HG03442 (cell line): ENCODE measurements around the gene ABHD1.

ENCODE experiments used
- ATAC-seq: cut with Tn5 transposase; IDR thresholded peaks from one replicate; pipeline ENCODE4 v1.9.1; 2021; ENCODE audit warnings: mild to moderate bottlenecking, moderate library complexity; ENCODE audit not compliant: unreplicated experiment

Gene ABHD1

DNA sequence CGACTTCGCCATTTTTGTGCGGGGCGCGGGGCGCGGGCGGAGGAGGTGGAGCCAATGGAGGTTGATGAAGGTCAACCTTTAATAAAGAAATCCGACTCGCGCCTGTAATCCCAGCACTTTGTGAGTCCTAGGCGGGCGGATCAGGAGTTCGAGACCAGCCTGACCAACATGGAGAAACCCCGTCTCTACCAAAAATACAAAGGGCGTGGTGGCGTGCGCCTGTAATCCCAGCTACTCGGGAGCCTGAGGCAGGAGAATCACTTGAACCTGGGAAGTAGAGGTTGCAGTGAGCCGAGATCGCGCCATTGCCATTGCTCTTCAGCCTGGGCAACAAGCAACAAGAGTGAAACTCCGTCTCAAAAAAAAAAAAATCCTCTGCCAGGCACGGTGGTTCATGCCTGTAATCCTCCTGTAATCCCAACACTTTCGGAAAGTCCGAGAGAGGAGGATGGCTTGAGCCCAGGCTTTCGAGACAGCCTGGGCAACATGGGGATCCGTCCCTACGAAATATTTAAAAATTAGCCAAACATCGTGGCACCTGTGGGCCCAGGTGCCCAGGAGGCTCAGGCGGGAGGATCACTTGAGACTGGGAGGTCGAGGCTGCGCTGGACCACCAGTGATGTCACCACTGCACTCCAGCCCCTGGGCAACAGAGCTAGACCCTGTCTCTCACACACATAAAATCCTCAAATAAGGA, 11.3 kb downstream of the ABHD1 start:
- ATAC-seq, result no peak

DNA sequence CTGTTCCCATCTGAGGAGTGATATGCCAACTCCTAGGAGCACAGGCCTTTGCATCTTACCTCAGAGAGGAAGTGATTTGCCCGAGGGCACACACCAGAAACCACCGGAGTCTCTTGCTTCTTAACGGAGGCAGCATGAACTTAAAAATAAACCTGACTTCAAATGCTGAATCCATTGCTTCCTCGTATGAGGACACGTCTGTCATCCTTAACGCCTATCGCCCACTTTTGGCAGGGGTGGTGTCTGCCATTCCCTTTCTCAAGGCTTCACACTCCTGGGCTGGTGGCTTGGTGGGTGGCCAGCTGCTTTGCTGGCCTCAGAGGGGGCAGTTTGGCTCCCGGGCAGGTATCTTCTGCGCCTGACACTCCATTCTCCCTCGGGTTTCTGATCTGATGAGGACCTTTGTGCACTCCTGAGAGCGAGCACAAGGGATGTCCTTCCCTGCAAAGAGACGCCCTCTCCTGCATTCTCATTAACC, 11.9 kb downstream of the ABHD1 start:
- ATAC-seq, result no peak

DNA sequence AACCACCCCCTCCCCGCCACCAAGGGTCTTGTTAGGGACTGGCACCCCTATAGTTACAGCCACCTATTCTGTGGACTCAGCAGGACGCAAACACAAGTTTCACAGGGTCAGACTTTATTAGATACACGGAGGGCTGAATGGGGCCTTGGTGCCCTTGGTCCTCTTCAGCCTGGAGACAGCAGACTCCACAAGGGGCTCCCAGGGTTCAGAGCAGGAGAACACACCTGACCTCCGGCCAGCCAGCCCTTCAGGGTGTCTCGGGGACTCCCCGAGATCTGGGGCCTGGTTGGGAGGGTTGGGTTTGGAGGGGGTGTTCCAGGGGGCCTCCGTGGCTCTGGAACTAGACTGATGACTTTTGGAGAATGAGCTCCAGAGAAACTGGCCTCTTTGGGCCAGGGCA, 13.1 kb downstream of the ABHD1 start:
- ATAC-seq, result no peak

DNA sequence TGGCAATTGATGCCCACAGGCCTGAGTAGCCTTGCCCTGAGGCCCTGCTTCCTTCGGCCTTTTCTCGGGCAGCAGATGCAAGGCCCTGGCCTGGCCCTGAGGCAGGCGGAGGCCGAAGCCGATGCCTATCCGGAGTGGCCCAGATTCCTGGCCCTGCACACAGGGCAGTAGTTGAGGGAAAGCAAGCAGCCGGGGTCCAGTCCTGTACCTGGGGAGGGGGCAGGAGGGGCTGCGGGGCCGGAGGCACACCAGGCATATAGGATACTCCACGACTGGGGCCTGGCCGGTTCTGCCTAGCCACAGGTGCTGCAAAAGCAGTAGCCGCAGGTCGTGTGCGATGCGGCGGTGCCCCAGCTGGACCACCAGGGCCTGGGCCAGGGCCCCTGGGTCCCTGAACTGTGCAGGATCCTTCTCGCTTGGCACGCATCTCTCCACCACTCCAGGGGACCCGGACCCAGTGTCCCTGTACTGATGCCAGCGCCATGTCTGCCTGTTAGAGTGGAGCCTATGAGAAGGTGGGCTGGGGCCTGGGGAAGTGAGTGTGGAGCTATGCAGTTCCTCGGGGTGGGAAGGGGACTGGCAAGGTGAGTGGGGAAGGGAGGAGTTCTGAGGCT, 13.8 kb downstream of the ABHD1 start:
- ATAC-seq, result no peak

DNA sequence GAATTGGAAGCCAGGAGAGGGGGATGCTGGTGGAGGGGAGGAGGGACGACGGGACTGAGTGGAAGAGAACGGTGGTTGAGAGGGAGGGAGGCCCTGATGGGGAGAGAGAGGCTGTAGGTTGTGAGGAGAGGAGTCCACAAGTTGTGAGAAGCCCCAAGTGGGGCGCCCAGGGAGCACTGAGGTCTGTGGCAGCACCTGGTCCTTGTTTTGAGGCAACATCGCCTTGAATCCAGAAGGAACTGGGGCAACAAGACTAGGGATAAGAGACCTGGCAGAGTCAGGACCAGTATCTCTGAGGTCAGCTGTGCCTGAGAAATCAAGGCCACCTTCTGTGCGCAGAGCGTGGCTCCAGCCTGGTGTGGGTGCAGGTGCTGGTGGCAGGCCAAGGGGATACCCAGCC, 14.5 kb downstream of the ABHD1 start:
- ATAC-seq, result no peak

DNA sequence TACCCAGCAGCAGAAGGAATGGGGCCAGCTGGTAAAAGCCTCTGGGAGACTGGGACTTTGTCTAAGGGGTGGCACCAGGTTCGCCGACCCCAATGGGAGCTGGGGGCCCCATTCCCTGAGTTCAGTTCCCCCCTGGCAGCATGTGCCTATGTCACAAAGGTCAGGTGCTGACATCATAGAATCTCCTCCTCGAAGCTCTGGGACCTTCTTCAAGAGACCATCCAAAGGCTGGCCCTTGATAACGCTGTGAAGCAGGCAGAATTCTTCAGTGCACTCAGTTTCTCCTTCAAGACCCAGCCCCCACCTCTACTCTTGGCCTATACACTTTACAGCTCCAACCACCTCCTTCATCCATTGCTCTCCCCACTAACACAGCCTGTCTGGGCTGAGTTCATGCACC, 15.7 kb downstream of the ABHD1 start, which contains the start of gene PRR30:
Gene PRR30, minus strand, starts transcription at position 101 of the 400 bp plus-strand sequence. CDS start 1,081 bp downstream, outside the sequence.
- no peak for ATAC-seq

DNA sequence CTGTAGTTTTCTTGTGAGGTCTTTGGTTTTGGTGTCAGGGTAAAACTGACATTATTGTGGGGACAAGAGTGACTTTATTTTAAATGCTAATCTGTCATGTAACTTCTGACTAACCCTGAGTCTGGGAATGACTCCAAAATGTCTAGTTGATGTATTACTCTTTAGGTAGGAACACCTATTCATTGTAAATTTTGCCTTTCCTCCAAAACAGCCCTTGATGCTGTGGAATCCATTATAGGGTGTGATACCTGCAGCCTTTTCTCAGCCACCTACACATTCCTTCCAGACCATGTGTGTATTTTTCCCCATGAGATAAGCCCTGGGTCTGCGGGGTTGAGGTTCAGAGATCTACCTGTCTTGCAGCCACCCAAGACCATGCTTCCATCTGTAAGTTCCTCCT, 19.7 kb downstream of the ABHD1 start:
- ATAC-seq, result no peak

DNA sequence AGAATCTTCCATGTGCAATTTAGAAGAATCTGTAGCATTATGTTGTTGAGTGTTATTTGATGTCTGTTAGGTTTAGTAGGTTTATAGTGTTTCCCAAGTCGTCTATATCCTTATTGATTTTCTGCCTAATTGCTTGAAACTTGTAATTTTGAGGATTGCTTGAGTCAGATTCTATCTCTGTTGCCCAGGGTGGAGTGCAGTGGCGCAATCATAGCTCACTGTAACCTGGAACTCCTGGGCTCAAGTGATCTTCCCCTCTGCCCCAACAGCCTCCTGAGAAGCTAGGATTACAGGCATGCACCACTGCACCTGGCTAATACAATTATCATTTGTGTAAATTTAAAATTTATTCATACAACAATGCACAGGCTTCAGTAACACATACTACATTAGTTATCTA, 22.1 kb downstream of the ABHD1 start:
- no peak for ATAC-seq

DNA sequence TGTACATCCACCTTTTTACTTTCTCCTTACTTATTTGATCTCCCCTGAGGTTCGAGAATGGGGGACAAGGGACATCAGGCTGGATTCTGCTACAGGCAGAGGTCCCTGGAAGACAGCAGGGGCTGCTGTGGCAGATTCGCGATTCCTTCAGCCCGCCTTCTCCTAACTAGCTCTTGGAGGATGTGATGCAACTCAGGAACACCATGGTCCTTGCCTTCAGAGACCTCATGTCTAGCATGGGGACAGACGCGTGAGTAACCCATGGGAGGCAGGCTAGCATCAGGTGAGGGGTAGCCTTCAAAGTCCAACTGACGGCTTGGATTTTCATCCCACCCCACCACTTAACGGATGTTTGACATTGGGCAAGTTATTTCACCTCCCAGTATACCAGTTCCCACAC, 24.3 kb downstream of the ABHD1 start:
- no peak for ATAC-seq

DNA sequence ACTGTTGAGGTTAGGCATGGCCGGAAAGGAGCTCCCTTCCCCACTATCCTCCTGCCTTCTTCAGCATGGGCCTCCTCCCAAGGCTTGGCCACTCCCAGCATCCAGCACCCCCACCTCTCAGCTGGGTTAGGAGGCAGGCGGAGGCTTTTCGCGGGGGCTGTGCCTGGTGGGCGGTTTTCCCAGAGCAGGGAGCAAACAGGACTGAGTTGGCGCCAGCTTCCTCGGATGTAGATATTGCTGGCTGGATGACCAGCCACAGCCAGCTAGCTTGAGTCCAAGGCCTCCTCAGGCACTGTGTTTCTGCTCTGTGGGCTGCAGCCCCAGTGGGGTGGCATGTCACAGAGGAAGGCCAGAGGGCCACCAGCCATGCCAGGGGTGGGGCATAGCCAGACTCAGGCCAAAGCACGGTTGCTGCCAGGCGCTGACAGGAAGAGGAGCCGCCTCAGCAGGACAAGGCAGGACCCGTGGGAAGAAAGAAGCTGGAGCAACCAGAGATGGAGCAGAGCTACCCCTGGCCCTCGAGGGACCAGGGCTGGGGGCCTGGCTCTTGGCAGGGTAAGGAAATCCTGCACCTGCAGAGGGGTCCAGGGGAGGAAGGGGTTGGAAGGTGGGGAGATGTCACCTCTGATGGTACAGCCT, 25.3 kb downstream of the ABHD1 start, which contains the start of gene TCF23:
Gene TCF23, plus strand, starts transcription at position 204 of the 639 bp plus-strand sequence. Its CDS starts 130 bp downstream, at position 334.
- no peak for ATAC-seq

DNA sequence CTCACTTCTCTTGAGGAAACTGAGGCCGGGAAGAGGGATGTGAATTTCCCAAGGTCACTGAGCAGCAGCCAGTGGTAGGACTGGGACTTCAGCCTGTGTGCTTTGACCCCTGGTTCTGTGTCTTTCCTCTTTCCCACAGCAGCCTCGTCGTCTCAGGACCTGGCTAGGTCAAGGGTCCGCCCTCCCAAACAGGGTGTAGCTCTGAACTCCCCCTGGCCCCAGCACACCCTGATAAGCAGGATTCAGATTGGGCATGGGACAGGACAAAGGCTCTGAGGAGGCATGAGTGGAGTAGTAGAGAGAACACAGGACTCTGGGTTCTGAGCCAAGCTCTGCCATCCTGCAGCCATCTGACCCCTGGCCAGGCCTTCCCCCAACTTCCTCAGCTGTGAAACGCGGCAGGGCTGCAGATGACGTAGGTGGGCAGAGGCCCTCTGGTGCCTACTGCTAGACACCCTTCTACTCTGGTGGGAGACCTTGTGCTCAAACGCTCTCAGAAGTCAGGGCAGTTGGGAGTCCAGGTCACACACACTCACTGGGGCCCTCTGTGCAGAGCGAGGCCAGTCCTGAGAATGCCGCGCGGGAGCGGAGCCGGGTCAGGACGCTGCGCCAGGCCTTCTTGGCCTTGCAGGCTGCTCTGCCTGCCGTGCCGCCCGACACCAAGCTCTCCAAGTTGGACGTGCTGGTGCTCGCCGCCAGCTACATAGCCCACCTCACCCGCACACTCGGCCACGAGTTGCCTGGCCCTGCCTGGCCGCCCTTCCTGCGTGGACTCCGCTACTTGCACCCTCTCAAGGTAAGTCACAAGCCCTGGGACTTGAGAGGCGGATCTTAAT, 26.2 kb downstream of the ABHD1 start:
- ATAC-seq, result no peak

DNA sequence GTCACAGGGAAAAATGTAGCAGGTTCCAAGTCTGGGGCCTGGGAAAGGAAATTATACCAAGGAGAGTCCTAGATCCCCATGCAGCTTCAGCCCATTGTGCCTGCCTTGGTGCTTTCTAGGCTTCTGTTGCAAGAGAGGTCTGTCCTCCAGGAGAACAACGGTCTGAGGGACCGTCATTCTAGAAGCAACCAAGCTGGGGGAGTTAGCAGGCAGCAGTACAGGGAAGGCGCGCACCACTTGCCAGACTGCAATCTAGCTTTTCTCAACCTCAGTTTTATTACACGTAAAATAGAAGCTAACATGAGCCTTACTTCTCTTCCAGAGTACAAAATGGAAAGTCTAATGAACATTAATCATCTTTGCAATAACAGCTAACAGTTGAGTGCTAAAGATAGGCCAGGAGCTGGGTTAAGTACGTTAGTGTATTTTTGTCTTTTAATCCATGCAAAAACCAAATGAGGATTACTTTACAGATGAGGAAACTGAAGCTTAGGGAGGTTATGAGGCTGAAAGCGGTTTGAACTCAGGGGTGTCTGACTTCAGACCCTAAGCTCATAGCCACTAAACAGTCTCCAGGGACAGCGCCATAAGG, 27.1 kb downstream of the ABHD1 start:
- no peak for ATAC-seq

DNA sequence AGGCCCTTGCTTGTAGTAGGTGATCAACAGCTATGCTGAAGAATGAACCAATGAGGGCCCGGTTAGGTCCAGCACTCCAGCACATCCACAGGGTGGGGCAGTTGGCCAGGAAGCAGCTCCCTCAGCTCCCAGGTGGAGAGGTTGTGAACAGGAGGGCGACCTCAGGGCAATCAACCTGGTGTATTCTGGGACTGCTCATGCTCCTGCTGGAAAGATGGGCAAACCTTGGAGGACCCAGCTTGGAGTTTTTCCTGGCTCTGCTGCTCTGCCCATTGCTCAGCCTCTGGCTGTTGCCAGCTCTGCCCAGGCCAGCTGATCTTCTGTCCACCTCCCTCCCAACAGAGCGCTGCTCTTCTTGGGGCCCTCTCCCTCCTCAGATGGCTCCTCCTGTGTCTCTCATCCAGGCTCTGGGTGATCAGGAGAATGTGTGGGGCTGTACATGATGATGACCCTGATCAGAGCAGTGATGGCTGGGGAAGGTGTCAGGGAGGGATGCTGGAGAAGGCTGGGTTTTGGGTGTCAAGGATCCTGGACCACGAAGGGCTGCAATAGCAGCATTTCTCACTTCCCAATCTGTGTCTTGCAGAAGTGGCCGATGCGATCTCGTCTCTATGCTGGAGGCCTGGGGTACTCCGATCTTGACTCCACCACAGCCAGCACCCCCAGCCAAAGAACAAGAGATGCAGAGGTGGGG, 28.6 kb downstream of the ABHD1 start:
- no peak for ATAC-seq

DNA sequence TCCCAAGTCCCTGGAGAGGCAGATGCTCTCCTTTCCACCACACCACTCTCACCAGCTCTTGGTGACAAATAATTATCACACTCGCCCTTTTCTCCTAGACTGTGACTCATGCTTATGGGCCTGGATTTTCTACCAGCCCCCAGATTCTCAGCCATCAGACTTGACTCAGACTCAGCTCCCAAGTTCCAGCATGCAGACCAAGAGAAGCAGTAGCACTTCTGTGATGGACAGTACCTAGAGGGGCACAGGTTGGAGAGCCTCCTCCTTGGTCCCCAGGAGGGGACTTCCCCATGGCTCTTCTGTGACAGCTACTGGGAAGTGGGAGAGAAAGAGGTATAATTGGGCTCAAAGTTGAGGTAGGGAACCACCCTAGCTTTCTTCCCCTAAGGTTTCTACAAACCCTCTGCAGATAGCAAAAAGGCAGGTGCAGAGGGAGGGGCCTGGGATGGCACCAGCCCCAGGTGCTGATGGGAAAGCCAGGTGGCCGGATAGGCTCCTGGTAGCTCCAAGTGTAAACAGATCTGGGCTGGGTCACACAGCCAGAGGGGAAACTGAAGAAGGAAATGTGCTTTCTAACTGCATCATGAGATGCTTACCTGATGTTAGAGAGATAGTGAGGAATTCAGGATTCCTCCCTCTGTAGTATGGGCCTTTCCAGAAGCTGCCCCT, 29.3 kb downstream of the ABHD1 start:
- no peak for ATAC-seq

DNA sequence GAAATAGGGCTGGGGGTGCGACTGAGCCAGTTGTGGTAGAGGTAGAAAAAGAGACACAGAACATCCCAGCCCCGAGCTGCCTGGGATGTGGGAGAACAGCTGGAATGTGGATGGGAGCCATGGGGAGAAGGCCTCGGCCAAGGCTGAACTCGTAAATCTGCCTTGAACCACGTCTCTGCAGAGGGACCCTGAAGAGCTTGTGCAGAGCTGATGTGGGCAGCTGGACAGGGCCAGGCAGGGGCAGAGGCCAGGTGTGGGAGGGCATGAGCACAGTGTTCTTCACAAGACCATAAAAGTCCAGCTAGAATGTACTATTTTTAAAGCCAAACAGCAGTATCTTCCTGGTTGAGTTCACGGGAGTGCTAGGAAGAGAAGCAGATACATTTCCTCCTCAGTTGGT, 30.9 kb downstream of the ABHD1 start:
- no peak for ATAC-seq

DNA sequence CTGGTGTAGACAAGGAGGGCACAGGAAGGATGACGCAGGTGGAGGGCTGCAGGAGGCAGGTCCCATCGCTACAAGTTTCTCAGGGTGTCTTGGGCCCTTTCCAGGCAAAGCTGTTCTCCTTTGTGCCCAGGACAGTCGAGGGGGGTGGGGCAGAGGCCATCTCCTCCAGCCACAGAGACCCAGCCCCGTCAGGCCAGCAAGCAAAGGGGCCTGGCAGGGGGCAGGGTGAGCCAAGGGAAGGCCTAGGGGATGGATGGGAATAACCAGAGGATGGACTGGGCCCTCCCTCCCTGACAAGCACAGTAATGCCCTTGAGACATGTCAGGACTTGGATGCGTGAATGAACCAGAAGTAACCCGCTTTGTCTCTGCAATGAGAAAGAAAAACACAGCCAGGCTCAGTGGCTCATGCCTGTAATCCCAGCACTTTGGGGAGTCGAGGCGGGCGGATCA, 31.5 kb downstream of the ABHD1 start:
- no peak for ATAC-seq

DNA sequence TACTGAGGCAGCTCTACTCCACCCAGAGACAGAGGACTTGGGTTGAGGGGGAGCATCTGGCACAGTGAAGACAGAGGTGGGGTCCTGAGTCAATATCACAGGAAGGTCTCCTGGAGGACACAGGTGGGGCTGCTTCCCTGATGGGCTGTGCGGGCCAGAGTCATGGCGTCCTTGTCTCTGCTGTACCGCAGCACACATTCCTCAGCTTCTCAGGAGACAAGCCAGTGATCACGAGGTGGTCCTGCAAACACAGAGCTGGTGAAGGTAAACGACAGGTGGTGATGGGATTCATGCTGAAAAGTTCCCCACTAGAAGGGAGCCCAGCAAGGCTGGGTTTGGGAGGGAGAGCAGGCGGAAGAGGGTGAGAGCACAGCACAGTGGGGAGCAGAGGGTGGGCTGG, 34.9 kb downstream of the ABHD1 start:
- no peak for ATAC-seq

DNA sequence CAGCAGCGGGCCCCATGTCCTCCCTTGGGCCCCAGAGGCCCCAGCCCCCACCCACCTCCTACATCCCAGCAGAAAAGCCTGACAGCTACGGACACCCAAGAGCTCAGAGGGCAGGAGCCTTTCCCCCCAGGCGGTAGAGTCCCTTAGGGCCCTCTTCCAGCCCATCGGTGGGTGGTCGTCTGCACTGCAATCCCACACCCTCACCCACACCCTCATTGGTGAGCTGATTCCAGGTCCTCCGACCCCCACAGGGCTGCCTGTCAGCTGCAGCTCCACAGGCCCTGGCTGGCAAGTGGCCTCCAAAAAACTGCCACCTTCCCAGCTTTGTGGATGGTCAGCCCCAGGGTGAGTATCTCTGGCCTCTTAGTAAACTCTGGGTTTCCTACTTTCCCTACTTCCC, 35.7 kb downstream of the ABHD1 start:
- ATAC-seq, result no peak

DNA sequence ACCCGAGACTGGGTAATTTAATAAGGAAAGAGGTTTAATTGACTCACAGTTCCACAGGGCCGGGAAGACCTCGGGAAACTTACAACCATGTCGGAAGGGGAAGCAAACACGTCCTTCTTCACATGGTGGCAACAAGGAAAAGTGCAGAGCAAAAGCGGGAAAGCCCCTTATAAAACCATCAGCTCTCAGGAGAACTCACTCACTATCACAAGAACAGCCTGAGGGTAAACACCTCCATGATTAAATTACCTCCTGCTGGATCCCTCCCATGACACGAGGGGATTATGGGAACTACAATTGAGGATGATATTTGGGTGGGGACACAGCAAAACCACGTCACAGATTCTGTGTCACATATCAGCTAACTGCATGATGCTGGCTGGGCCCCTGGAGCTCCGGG, 36.6 kb downstream of the ABHD1 start:
- ATAC-seq, result no peak
